ENCODE data around the gene TRAPPC2B. TPM values are rescaled to one million over a fixed set of nuclear protein-coding genes. Genes with fewer than 3 reads are reported as not detected.
A peak's percentile ranks its signal among the peaks of the same experiment; 100 is the strongest.

TRAPPC2B gene
- total and polyA plus RNA-seq, 2 of the 13 experiments (the other 11 are each of a cell fraction or from before 2014, with no cell fraction given): 13.3 to 17.7 TPM

- TF ChIP-seq MAF1 (CRISPR knock-in tag; IDR thresholded peaks at IDR 0.05; ENCODE audit: borderline replicate concordance) (no peak), ZNF143 (CRISPR knock-in tag; IDR thresholded peaks at IDR 0.05) (peak; percentile 65; the same call in 1 of the 2 replicates), ZBTB37 (CRISPR knock-in tag; IDR thresholded peaks at IDR 0.05) (no peak), JUND (CRISPR knock-in tag; IDR thresholded peaks at IDR 0.05) (peak; percentile 86), AKNA (CRISPR knock-in tag; IDR thresholded peaks at IDR 0.05; ENCODE audit: borderline replicate concordance) (no peak), ZNF446 (CRISPR knock-in tag; IDR thresholded peaks at IDR 0.05) (no peak), ZNF550 (CRISPR knock-in tag; IDR thresholded peaks at IDR 0.05; ENCODE audit: borderline replicate concordance) (no peak), BCL6 (CRISPR knock-in tag; IDR thresholded peaks at IDR 0.05) (no peak), ZC3H4 (CRISPR knock-in tag; IDR thresholded peaks at IDR 0.05; ENCODE audit: borderline replicate concordance) (no peak), PRDM4 (CRISPR knock-in tag; IDR thresholded peaks at IDR 0.05; ENCODE audit: borderline replicate concordance) (no peak), ZNF597 (CRISPR knock-in tag; IDR thresholded peaks at IDR 0.05) (no peak), ZFP82 (CRISPR knock-in tag; IDR thresholded peaks at IDR 0.05; ENCODE audit: borderline replicate concordance) (no peak)
These were observed 42.9 kb upstream of the TRAPPC2B start, which contains the start of gene ZNF543 (continued) for GRCh38 chr19:57320180-57321084.
